HL-60 (cell line): Measurements from ENCODE around the gene CENPX.

ENCODE experiments used
- DNase-seq, 2 experiments: peaks; one replicate each; pipeline ENCODE4 v3.0.0-alpha.2; 2010 to 2020; ENCODE audit warnings: low read depth in 1 of 2, low spot score in 1 of 2
- H3K27ac ChIP-seq: fragments of 250-450 bp; sonication (Bioruptor Pico); replicated peaks from 2 replicates; pipeline ENCODE4 v1.5.1; 2020; ENCODE audit warnings: mild to moderate bottlenecking, moderate library complexity
- H3K27me3 ChIP-seq: fragments of 250-450 bp; sonication (Bioruptor Pico); 2 replicates; pipeline ENCODE4 v1.5.1; 2021; ENCODE audit warnings: mild to moderate bottlenecking, moderate library complexity; ENCODE audit not compliant: insufficient read depth, poor library complexity, severe bottlenecking
- H3K4me3 ChIP-seq: replicated peaks from 2 replicates; pipeline ENCODE4 v1.5.1; 2011; ENCODE audit warnings: mild to moderate bottlenecking, control low read depth, low read length; ENCODE audit not compliant: insufficient read depth
- GABPA ChIP-seq: IDR thresholded peaks from 2 replicates; pipeline ENCODE4 v1.6.1; 2012; ENCODE audit warnings: low read depth
- POLR2AphosphoS5 ChIP-seq: IDR thresholded peaks from 2 replicates; pipeline ENCODE4 v1.6.1; 2012; ENCODE audit warnings: low read depth
- SPI1 ChIP-seq: IDR thresholded peaks from 2 replicates; pipeline ENCODE4 v1.6.1; 2012; ENCODE audit warnings: low read depth, mild to moderate bottlenecking, borderline replicate concordance
- TF ChIP-seq, protein P1 (sequence below): IDR thresholded peaks from one replicate; pipeline ENCODE4 v1.5.1; 2011; ENCODE audit warnings: low read length, control low read depth, inconsistent platforms; ENCODE audit not compliant: insufficient read depth
- TF ChIP-seq, protein P2 (sequence below): IDR thresholded peaks from 2 replicates; pipeline ENCODE4 v1.6.1; 2012; ENCODE audit warnings: low read depth; ENCODE audit not compliant: insufficient replicate concordance

CENPX gene

DNA sequence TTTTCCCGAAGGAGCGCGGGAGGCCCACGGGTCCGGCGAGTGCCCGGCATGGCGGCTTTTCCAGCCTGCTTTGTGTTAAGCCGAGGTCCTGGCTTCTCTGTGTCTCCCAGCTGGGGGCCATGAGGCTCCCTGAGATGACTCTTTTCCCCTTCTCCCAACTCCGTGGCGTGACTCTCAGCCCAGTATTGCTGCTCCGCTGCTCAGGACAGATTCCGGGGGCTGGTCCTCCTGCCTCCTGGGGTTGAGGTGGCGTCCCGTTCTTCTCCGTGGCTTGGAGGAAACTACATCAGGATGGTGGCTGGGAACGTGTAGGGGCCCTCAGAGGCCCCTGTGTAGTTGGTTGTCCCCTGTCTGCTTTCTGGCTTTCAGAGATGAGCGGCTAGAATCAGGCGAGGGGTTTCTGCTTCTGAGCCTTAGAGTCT is 30.0 kb upstream of the CENPX start:
- TF ChIP-seq POLR2AphosphoS5: no peak
- TF ChIP-seq, protein P1, sequence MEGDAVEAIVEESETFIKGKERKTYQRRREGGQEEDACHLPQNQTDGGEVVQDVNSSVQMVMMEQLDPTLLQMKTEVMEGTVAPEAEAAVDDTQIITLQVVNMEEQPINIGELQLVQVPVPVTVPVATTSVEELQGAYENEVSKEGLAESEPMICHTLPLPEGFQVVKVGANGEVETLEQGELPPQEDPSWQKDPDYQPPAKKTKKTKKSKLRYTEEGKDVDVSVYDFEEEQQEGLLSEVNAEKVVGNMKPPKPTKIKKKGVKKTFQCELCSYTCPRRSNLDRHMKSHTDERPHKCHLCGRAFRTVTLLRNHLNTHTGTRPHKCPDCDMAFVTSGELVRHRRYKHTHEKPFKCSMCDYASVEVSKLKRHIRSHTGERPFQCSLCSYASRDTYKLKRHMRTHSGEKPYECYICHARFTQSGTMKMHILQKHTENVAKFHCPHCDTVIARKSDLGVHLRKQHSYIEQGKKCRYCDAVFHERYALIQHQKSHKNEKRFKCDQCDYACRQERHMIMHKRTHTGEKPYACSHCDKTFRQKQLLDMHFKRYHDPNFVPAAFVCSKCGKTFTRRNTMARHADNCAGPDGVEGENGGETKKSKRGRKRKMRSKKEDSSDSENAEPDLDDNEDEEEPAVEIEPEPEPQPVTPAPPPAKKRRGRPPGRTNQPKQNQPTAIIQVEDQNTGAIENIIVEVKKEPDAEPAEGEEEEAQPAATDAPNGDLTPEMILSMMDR: no peak
- TF ChIP-seq, protein P2, sequence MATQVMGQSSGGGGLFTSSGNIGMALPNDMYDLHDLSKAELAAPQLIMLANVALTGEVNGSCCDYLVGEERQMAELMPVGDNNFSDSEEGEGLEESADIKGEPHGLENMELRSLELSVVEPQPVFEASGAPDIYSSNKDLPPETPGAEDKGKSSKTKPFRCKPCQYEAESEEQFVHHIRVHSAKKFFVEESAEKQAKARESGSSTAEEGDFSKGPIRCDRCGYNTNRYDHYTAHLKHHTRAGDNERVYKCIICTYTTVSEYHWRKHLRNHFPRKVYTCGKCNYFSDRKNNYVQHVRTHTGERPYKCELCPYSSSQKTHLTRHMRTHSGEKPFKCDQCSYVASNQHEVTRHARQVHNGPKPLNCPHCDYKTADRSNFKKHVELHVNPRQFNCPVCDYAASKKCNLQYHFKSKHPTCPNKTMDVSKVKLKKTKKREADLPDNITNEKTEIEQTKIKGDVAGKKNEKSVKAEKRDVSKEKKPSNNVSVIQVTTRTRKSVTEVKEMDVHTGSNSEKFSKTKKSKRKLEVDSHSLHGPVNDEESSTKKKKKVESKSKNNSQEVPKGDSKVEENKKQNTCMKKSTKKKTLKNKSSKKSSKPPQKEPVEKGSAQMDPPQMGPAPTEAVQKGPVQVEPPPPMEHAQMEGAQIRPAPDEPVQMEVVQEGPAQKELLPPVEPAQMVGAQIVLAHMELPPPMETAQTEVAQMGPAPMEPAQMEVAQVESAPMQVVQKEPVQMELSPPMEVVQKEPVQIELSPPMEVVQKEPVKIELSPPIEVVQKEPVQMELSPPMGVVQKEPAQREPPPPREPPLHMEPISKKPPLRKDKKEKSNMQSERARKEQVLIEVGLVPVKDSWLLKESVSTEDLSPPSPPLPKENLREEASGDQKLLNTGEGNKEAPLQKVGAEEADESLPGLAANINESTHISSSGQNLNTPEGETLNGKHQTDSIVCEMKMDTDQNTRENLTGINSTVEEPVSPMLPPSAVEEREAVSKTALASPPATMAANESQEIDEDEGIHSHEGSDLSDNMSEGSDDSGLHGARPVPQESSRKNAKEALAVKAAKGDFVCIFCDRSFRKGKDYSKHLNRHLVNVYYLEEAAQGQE: no peak
- TF ChIP-seq GABPA: no peak
- no peak for TF ChIP-seq SPI1
- peak overlapping the region; percentile 55 for H3K27ac ChIP-seq
- no peak for DNase-seq
- H3K27me3 ChIP-seq: no peaks in the 10 kb centered on the region
- H3K4me3 ChIP-seq: peak overlapping the region; percentile 78

DNA sequence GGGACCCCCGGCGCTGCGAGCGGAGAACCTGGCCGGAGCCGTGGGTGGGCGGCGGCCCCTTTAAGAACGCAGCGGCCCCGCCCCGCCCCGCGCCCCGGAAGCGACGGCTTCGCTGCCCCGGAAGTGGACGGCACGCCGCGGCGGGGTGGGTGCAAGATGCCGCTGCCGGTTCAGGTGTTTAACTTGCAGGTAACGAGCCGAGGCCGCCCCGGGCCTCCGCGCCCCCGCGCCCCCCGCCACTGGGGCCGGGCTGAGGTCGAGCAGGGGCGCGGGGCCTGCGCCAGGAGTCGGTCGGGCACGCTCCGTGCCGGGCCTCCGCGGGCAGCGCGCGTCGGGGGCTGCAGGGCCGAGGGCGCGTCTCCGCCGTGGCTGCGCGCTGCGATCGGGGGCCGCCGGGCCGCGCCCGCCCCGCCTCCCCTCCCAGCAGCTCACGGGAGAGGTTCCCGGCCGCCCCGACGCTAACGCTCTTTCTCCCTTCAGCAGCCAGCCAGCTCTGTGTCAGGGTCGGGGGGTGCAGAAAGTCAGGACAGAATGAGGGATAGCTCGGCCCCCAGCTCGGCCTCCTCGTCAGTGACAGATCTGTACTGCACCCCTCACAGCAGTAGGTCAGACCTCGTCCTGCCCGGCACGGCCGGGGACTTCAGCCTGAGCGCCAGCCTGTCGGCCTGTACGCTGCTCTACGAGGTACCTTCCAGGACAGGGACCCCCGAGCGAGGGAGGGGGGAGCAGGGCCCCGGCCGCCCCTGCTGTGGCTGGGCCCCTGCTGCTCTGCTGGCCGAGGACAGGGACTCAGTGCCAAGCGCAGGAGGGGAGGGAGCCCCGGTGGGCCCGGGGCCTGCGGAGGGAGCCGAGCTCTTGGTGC is 29.3 kb upstream of the CENPX start, which contains the start of the genes GPS1 and RFNG:
Gene GPS1, plus strand, starts transcription at position 123 of the 862 bp plus-strand sequence. Its CDS starts 34 bp downstream, at position 157.
Gene RFNG, minus strand, starts transcription at position 36 of the 862 bp plus-strand sequence. CDS start 45 bp downstream, outside the sequence.
- peak; percentile 62 to 63 for DNase-seq
- Histone ChIP-seq H3K27ac (peak within 1 kb of the TSS; percentile 55), H3K27me3 (no peaks in the 10 kb centered on the region), H3K4me3 (peak within 1 kb of the TSS; percentile 78)
- TF ChIP-seq POLR2AphosphoS5: 0 out of 2 replicates have a peak, but pooled peaks have one; percentile 17
- peak; percentile 91 for TF ChIP-seq GABPA
- TF ChIP-seq, protein P1: no peak
- TF ChIP-seq, protein P2: no peak
- TF ChIP-seq SPI1: no peak

DNA sequence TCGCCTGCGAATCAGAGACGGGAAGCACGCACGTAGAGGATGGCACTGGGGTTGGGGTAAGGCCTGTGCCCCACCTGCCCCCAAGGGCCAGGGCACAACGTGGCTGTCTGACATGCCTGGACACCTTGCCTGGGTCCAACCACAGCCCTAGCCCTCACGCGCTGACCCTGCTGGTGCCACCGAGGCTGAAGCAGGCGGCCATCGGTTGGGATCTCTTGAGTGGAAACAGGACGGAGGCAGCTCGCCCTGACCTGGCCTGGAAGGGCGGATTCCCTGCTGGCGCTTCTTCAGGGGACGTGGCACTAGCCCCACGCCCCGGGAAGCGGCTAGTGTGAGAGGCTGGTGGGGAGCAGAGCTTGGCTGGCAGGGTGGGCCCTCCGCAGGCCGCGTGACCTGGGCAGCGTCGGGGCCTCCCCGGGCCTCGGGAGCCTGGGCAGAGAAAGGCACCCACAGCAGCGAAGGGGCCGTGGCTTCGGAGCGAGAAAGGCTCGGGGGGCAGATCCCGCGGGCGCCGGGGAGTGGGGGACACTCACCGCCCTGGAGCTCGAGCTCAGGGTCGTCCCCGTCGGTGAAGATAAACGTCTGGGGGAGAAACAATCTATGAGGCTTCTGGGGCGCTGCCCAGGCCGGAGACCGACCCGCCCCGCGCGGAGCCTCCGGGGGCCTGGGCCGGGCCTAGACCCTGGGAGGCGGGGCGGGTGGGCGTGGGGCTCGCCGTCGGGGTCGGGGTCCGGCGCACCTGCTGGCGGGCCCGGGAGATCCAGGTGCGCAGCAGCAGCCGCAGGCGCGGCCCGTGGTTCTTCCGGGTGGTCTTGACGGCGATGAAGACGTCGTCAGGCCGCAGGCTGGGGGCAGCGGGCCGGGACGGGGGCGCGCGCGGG is 28.3 kb upstream of the CENPX start:
- TF ChIP-seq POLR2AphosphoS5: no peak
- TF ChIP-seq, protein P1: no peak
- no peak for TF ChIP-seq GABPA
- TF ChIP-seq, protein P2: no peak
- TF ChIP-seq SPI1: no peak
- DNase-seq: no peak
- H3K27ac ChIP-seq: peak overlapping the region; percentile 5; the same call in 1 of the 2 replicates
- no peaks in the 10 kb centered on the region for H3K27me3 ChIP-seq
- peak overlapping the region; percentile 78 for H3K4me3 ChIP-seq
